ENCODE results near the gene PPP1R3E.
"Not testable (repeated sequence)": the region's sequence is repeated elsewhere in the genome, so short reads cannot be mapped to it uniquely, and the experiment has no call there.

PPP1R3E gene

DNA sequence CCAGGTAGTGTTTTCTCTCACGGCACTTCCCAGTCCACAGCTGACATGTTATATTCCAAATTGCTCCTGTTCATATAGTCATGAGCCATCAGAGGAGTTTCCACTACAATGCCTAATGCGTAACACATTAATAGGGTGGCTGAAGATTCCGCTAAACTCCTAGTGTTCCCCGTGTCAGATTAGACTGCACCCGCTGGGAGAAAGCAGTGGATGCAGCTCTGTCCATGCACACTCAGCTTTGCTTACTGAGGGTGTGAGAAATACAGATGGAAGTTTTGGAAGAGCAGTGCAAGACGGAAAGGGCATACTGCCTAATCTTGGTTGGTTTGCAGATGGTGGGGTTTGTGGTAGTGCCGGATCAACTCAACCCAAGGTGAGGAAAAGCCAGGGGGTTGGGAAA, 5.6 kb downstream of the PPP1R3E start:
- no peak for DNase-seq

- no peak for DNase-seq
Measured at GRCh38 chr14:23296012-23296777, 6.5 kb downstream of the PPP1R3E start.

- DNase-seq, result no peak
Measured at GRCh38 chr14:23294734-23295561, 7.7 kb downstream of the PPP1R3E start.

- DNase-seq, result no peak
Measured at GRCh38 chr14:23286902-23287479, 15.7 kb downstream of the PPP1R3E start.

DNA sequence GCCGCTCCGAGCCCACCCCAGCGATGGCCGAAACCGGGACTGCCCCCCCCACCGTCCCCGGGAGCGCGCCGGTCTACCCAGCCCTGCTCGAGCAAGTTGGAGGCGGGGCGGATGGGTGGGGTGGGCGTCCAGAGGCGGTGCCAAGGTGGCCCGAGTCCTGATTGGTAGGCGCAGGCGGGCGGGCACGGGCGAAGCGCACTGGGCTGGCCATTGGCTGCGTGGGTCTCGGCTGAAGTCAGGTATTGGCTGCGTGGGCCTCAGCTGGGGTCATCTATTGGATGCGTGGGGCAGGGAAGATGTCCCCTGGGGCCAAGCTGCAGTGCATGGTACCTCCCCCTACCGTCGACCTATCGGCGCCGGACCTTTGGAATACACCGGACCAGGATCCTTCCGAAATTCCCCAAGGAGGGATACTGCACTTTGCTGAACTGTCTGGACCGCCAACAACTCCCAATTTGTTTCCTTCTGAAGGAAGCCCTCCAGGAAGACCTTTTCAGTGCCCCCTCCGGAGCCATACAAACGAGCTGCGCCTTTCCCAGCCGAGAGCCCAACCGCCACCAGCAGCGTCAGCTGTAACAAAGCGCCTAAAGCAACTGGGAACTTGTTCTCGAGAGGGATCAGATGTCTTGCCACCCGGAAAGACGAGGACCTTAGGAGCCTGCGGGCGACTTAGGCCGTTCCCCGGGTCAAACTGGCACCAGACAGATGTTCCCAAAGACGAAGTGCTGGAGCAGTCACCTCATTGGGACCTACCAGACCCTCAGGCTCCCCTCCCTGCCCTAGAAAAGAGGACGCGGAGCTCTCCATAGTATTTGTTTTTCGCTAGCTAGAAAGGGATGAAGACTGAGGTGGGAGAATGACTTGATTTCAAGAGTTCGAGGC, 16.4 kb downstream of the PPP1R3E start, which contains the start of gene HOMEZ:
Gene HOMEZ (minus strand): TSS at position 113 of the 882 bp plus-strand sequence. CDS start 180 bp downstream, outside the sequence.
- peak; percentile 91 for DNase-seq

- no peak for DNase-seq
Measured at GRCh38 chr14:23285530-23286019, 17.1 kb downstream of the PPP1R3E start.

DNA sequence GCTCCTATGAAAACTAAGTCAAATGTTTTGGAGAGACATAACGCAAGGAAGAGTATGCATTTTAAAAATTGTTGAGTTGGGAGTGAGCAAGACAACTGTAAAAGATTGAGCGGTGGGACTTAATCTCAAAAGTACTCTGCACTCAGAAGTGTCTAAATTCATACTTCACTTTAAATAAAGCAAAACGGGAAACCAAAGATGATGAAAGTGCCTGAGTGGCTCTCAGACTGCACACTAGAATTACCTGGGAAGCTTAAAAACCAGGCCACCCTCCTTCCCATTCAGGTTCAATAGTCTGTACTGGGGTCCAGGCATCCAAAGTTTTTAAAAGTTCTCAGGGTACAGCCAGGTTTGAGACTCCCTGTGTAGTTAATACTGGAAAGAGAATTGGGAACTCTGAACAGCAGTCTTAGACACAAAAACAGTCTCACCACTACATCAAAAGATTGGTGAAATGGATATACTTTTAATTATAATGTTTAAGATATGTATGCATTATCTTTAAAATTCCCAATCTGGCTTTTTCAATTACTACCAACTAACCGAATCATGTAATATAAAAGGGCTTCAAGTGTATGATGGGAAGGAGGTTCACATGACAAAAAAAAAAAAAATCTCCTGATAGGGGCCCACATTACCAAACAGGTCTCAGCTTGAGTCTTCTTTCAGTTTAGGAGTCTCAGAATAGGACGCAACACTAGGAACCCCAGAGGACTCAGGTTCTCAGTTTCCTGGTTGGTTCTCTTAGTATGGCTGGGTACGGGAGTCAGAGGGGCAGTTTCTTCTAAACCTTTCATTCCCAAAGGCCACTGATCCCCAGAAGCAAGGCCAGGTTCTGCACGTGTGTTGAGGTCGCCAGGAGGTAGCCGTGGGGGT, 17.8 kb downstream of the PPP1R3E start:
- DNase-seq, result no peak

DNA sequence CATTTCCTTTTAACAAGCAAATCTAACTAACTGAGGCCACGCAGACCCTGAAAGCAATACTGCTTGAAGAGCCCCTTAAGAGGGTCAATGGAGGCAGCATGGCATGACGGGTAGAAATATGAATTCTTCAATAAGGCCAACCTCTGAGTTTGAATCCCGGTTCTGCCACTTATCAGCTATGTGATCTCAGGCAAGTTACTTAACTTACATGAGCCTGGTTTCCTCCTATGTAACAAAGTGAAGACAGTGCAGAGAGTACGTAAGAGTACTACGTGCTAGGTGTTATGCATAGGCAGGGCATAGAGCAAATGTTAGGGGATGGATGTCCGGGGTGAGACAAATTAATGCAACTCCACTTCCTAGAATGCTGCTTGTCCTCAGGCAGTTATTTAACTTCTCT, 21.4 kb downstream of the PPP1R3E start:
- DNase-seq, result no peak

DNA sequence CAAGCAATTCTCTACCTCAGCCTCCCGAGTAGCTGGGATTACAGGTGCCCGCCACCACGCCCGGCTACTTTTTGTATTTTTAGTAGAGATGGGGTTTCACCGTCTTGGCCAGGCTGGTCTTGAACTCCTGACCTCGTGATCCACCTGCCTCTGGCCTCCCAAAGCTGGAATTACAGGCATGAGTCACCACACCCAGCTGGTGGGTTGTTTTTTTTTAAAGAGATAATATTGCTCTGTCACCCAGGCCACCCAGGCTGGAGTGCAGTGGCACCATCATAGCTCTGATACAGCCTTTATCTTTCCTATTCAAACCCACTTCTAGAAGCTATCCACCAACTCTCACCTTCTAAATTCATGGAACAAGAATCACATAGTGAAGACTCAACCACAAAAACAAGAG, 24.7 kb downstream of the PPP1R3E start:
- not testable (repeated sequence) for DNase-seq

GRCh38 chr14:23277189-23277588, 25.5 kb downstream of the PPP1R3E start:
- no peak for DNase-seq

DNA sequence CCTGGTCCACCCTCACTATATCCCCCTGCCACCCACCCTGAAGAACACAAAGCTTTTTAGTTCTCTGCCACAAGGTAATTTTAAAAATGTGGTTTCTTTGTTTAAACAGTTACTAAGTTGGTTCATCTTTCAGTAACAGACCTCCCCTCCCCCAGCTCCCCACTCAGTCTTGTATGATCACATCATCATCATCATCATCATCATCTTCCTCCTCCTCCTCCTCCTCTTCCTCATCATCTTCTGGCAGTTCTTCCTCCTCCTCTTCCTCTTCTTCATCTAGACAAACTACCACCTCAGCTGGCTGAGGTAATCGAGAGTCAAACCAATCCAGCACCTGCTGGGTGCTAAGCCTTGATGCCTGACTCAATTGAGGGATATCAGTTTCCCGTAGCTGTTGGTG, 27.2 kb downstream of the PPP1R3E start:
- DNase-seq, result no peak

DNA sequence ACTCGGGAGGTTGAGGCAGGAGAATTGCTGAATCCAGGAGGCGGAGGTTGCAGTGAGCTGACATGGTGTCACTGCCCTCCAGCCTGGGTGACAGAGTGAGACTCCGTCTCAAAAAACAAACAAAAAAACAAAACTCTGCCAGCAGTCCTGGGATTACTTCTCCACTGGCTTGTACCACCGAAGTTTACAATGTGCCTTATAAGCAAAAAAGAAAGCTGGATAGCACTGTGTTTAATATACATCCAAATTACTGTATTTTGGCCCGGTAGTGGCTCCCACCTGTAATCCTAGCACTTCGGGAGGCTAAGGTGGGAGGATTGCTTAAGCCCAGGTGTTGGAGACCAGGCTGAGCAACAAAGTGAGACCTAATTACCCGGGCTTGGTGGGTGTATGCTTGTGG, 33.5 kb downstream of the PPP1R3E start:
- DNase-seq, result no peak

DNA sequence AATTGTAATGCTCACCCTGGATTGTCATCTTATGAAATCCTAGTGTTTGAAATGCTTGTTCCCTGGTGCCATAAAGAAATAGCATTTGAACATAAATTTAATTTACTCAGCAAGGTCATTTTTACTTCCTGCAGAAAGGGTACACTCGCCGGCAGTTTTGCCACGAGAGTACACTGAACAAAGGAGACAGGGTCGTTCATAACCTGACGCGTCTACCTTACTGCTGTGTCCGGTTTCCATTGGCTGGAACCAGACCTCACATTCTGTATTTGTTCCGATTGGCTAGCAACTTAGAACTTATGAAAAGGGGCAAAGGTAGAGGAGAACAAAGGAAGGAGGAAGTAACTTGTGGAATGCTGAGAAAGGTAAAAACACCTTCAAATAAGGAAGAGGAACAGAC, 41.8 kb downstream of the PPP1R3E start:
- not testable (repeated sequence) for DNase-seq

- no peak for DNase-seq
Measured at GRCh38 chr14:23259426-23259825, 43.2 kb downstream of the PPP1R3E start.

DNA sequence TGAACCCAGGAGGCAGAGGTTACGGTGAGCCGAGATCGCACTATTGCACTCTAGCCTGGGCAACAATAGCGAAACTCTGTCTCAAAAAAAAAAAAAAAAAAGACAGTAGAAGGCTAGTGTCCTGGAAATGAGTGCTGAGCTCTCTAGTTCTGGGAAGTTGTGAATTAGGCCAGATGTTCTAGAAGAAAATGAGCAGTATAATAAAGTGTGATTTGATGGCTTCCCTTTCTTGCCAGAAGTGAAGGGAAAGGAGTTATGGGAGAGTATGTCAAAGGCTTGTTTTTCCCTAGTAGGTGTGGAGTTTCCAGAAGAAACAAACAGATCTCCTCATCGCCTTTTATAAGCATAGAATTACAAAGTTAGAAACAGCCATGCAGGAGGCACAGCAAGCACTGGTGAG, 44.4 kb downstream of the PPP1R3E start:
- no peak for DNase-seq

DNA sequence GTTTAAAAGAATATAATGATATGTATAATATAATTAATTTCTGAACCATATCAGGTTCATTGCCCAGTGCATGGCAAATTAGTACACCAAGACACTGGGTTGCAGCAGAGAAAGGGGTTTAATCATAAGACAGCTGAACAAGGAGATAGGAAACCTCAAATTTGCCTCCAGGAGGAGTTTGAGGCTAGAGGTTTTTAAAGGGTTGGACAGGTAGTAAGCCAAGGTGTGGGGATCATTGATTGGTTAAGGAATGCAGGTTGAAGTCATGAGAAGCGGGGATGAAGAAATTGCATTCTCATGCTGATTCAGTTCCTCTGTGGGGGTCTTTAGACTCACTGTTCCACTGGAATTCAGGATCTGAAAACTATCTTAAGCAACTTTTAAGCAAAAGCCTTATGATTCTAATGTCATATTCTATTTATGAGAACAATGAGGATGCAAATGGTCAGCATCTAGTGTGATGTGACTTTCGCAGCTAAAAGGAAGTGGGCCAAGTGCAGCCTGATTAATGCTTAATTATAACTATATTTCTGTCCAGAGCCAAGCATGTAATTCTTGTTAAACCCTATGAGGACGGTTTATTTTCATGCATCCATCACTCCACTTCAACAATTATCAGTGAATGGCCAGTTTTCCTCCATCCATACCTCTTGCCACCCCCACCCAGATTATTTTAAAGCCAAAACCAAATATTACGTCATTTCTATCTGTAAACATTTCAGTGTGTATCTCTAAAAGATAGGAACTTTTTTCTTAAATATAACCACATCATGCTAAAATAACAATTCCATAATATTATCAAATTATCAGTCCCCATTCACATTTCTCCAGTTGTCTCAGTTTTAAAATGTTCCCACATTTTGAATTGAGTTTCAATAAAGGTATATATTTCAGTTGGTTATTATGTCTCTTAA, 50.0 kb downstream of the PPP1R3E start:
- DNase-seq, result no peak

- no peak for DNase-seq
Measured at GRCh38 chr14:23252006-23252405, 50.7 kb downstream of the PPP1R3E start.

DNA sequence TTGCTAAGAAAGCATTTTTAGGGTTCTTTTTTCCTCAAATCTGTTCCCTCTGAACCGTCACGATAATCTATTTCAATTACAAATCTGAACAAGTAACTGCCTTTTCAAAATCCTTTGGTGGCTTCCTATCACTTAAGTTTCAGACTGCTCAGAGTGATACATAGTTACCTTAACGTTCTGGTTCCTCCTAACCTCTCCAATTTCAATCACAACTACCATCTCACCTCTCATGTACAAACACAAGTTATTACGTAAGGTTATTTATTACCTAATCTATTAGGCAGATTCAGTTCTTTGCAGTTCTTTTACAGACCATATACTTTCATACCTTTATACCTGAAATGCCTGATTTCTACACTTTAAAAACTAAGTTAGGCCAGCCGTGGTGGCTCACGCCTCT, 52.8 kb downstream of the PPP1R3E start:
- no peak for DNase-seq

- no peak for DNase-seq
Measured at GRCh38 chr14:23248601-23249000, 54.1 kb downstream of the PPP1R3E start.

Measured in NCI-H1048 (cell line).